GM21390 (cell line): ENCODE measurements around the gene TESK2.
"Not testable (repeated sequence)": the region's sequence is repeated elsewhere in the genome, so short reads cannot be mapped to it uniquely, and the experiment has no call there.

Source experiments
- ATAC-seq: cut with Tn5 transposase; IDR thresholded peaks from one replicate; pipeline ENCODE4 v1.9.1; 2021; ENCODE audit not compliant: unreplicated experiment

TESK2 gene

DNA sequence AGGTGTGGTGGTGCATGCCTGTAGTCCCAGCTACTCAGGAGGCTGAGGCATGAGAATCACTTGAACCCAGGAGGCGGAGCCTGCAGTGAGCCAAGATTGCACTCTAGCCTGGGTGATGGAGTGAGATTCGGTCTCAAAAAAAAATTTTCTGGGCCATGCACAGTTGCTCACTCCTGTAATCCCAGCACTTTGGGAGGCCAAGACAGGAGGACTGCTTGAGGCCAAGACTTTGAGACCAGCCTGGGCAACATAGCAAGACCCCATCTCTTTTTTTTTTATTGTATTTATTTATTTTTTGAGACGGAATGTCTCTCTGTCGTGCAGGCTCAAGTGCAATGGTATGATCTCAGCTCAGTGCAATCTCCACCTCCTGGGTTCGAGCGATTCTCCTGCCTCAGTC, 16.8 kb downstream of the TESK2 start:
- ATAC-seq, result not testable (repeated sequence)

DNA sequence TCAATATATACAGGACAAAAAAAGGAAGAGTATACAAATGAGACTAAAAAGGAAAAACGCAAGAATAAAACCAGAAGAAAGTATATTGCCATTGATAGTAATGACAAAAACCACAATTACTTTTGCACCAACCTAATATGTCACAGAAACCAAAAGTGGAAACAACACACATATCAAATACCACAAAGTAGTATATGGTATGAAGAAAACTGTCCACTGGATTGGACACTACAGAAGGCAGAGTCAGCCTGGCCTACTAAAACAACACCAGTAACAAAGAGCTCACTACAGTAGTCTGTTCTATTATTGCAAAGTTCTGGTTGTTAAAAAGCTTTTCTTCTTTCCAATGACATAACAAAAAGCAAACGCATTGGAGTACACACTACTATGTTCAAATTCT, 17.7 kb downstream of the TESK2 start:
- ATAC-seq, result peak; percentile 59

DNA sequence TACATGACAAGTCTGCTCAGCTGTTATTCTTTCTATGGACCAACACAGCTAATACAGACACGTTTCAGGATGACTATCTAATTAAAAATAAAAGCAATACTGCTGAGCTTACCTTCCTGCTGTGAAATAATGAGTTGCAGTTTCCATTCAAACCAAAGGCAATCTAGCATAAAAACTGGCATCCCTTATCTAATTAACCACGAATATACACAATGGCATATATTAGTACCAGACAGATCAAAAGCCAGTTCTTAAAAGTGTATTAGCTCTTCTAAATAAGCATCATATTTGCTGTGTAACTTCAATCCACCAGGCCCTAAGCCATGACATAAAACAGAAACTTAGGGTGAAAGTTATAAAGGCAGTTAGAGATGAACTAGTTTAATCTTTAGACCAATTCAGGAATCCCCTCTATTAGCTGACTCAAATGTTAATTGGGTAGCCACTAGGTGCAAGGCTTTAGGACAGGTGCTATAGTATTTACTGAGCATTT, 20.6 kb downstream of the TESK2 start:
- no peak for ATAC-seq

DNA sequence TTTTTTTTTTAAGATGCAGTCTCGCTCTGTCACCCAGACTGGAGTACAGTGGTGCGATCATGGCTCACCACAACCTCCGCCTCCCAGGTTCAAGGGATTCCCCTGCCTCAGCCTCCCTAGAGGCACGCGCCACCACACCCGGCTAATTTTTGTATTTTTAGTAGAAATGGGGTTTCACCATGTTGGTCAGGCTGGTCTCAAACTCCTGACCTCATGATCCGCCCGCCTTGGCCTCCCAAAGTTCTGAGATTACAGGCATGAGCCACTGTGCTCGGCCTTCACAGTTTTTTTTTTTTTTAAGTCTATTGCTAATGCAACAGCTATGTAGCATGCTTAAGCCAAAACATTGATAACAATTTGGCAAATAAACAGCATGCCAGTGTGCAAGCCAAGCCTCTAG, 23.6 kb downstream of the TESK2 start:
- peak; percentile 64 for ATAC-seq

DNA sequence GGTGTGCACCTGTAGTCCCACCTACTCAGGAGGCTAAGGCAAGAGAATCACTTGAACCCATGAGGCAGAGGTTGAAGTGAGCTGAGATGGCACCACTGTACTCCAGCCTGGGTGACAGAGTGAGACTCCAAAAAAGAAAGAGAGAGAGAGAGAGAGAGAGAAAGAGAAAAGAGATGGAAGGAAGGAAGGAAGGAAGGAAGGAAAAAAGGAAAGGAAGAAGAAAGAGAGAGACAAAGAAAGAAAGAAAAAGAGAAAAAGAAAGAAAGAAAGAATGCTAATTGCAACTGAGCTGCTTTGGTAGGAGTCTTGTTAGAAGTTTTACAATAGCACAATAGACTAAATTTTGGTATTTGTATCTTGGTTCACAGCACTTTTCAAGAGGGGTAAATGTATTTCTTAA, 25.7 kb downstream of the TESK2 start:
- ATAC-seq, result no peak

DNA sequence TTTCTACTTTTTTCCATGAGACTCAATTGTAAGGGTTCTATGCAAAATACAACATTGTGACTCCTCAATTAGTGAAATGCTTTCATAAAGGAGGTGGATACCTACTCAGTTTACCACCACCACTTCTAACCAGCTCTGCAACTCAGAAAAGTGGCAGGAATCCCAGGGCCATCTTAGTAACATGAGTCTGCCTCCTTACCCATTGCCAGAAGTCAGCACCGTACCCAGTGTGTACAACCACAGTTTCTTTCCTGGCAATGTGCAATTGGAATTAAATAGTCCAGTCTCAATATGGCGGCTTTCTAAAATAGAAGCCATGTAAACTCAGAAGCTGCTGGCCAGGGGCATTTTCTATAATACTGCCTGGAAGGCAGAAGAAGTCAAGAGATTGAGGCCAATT, 32.1 kb downstream of the TESK2 start:
- no peak for ATAC-seq

DNA sequence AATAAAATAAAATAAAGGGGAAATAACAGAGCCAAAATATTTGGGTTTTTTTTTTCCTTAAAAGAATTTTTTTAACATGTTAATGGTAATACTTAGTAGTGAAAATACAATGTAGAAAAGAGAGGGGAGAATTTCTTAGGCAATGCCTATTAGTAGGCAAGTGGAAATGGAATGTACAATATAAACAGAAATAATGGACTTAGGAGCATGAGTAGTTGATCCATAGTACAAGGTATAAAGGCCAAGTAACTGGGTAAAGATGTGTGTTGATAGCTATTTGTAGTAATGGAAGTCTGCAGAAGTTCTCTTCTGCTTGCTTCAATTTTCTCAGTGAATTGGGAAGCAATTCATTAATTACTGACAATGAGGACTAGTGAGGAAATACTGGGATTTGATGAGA, 34.4 kb downstream of the TESK2 start:
- no peak for ATAC-seq

DNA sequence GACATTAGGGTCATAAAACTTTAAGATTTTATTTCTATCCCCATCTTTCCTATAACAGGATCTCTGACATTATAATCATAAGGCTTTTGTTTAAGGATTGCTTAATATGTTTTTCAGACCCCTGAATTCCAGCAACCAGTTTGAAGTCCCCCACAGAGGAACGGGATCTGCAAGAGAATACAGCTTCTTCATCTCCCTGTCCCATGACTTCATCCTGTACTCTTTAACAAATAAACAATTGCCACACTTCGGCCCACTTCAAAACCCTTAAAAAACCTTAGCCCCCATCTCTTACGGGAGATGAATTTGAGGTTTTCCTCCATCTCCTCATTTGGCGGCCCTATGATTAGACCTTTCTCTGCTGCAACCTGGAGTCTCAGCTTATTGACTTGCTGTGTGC, 35.8 kb downstream of the TESK2 start:
- no peak for ATAC-seq

DNA sequence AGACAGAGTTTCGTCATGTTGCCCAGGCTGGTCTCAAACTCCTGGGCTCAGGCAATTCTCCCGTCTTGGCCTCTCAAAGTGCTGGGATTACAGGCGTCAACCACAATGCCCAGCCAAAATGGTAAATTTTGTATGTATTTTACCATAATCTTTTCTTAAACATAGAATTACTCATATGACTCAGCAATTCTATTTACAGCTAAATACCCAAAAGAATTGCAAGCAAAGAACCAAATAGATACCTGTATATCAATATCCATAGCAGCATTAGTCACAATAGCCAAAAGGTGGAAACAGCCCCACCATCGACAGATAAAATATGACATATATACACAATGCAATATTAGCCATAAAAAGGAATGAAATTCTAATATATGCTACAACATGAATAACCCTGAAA, 36.5 kb downstream of the TESK2 start:
- ATAC-seq, result no peak

DNA sequence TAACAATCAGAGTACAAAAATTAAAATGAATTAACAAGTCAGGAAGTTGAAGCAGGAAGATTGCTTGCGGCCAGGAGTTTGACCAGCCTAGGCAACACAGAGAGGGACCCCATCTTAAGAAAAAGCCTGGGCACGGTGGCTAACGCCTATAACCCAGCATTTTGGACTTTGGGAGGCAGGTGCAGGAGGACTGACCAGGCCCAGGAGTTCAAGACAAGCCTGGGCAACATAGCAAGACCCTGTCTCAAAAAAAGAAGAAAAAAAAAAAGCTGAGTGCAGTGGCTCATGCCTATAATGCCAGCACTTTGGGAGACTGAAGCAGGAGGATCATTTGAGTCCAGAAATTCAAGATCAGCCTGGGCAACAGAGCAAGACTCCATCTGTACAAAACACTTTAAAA, 38.5 kb downstream of the TESK2 start:
- ATAC-seq, result no peak

DNA sequence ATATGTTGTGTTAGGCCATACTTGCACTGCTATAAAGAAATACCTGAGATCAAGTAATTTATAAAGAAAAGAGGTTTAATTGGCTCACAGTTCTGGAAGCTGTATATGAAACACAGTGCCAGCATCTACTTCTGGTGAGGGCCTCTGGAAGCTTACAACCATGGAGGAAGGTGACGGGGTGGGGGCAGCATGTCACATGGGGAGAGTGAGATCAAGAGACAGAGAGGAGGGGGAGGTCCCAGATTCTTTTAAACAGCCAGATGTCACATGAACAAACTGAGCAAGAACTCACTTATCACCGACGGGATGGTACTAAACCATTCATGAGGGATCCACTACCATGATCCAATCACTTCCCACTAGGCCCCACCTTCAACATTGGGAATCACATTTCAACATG, 42.6 kb downstream of the TESK2 start:
- no peak for ATAC-seq

DNA sequence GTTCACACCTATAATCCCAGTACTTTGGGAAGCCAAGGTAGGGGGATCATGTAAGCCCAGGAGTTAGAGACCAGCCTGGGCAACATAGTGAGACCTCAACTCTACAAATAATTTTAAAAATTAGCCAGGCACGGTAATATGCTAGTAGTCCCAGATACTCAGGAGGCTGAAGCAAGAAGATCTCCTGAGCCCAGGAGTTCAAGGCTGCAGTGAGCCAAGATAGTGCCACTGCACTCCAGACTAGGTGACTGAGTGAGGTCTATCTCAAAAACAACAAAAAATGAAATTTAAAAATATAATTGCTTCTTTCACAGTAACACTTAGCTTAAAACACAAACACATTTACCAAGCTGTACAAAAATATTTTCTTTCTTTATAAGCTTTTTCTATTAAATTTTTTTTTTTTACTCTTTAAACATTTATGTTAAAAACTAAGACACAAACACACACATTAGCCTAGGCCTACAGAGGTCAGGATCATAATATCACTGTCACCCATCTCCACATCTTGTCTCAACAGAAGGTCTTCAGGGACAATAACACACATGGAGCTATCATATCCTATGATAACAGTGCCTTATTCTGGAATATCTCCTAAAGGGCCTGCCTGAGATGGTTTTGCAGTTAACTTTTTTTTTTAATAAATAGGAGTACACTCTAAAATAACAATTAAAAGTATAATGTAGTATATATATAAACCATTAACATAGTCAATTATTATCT, 43.9 kb downstream of the TESK2 start:
- no peak for ATAC-seq

DNA sequence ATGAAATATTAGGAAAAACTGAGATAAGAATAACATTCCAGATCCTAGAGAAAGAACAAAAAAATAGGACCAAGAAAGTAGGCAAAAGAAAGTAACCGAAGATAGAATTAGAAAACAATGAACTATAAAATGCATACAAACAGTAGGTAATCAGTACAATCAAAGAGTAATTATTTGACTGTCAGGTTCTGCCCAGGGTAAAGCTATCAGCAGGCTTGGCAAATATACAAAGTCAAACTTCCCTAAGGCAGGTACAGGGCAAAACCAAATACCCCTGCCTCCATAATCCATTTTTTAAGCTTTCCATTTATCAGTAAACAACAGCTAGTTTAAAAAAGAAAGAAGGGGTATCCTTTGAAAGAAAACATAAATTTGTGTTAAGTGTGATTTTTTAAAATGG, 44.4 kb downstream of the TESK2 start:
- no peak for ATAC-seq

DNA sequence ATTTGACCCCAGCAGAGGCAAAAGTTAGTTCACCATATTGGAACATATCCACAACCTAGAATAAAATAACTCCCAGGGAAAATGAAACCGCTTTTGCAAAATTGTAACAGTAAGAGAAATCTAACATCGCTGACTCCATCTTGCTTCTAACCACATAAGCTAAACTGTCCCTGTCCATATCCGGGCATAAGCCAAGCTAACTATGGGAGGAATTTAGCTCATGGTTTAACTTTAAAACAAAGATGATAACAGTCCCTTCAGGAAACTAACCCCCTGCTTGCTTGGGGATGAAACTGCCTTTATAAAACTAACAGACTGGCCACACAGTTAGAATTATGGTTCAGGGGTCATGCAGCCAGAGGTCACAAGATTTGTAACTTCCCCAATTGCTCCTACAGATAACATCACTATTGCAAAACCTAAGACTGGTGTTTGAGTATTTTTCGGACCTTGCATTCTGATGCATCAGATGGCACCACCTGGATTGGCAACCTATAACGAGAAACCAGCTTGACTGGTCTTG, 46.3 kb downstream of the TESK2 start:
- ATAC-seq, result no peak

DNA sequence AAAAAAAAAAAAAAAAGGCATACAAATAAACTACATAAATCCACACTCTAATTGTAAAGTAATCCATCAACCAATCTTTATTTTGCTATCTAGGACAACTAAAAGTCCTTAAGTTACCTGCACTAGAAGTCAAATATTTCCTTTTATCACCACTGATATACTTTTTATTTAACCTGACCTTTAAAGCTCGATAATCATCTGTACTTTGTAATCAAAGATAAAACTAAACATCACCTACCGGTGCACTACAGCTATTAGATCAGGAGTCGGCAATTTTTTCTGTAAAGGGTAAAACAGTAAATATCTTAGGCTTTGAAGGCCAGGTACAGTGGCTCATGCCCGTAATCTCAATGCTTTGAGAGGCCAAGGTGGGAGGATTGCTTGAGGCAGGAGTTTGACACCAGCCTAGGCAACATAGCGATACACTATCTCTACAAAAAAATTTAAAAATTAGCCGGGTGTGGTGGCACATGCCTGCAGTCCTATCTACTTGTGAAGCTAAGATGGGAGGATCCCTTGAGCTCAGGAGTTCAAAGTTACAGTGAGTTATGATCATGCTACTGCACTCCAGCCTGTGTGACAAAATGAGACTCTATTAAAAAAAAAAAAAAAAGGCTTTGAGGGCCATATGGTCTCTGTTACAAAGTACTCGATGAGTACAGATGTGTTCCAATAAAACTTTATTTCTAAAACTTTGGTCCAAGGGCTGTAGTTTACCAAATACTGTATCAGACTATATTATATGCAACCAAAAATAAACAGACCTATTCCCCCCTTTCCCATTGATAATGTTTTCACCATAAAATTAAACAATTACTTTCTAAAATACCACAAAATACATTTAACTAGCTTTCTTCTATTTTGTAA, 47.1 kb downstream of the TESK2 start:
- ATAC-seq, result no peak

DNA sequence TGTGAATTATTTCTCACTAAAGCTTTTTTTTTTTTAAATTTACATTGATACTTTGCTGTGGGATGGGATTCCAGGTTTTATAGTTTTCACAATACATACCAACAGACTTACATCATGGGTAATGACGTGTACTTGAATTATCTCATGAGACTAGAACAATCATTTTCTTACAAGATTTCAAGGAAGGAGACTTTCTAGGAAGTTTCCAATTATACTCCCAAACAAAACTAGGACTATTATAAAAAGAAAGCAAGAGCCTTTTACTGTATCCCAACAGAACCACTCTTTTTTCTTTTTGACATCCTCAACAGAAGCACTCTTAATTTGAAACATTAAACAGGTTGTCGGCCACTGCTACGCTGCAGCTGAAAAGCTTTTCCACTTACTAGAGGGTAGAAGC, 48.7 kb downstream of the TESK2 start:
- ATAC-seq, result no peak

DNA sequence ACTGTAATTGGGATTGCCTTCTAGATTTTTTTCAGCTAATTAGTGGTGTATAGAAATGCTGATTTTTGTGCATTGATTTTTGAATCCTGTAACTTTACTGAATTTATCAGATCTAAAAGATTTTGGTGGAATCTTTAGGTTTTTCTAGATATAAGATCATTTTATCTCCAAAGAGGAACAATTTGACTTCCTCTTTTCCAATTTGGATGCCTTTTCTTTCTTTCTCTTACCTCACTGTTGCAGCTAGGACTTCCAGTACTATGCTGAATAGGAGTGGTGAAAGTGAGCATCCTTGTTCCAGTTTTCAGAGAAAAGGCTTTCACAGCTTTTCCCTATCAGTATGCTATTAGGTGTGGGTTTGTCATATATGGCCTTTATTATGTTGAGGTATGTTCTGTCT, 53.6 kb downstream of the TESK2 start:
- ATAC-seq, result no peak

DNA sequence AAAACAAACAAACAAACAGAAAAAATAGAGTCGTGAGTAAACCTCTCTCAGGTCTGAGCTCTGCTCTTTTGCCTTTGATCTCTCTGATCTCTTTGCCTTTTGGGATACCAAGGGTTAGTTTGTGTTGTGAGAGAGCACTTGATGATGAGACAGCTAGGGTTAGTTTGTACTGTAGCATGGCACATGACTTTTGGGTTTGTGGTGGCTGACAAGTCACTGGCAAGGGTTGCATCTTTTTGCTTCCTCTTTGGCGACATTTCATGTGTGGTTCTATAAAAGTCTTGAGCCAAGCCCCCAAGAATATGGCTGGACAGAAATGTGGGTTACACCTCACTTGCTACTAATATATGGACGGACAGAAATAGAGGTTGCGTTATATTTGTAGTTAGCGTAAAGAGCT, 60.5 kb downstream of the TESK2 start:
- ATAC-seq, result no peak

DNA sequence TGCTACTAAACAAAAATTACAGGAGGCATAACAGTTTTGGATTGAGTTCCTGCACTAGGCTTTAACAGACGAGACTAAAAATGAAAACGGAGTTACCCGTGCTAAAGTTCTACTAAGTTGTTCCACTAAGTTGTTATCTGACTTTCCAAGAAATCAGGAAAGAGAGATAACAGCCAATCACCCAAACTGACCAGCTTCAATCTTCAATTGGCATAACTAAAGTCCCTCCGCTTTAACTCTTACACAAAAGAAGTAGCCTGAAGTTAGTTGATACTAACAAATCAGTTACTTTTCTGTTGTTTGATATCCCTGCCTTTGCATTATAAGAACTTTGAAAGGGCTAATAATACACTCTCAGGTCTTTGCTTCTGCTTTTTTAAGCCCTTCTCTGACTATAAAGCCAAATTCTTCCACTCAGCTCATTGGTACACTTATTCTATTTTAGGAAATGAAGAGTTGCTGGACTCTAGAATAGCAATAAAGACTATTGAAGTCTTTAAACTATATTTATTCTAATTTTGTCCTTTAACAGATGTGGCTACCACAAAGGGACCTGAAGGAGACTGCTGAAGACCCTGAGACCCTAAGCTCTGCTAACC, 61.3 kb downstream of the TESK2 start:
- no peak for ATAC-seq

DNA sequence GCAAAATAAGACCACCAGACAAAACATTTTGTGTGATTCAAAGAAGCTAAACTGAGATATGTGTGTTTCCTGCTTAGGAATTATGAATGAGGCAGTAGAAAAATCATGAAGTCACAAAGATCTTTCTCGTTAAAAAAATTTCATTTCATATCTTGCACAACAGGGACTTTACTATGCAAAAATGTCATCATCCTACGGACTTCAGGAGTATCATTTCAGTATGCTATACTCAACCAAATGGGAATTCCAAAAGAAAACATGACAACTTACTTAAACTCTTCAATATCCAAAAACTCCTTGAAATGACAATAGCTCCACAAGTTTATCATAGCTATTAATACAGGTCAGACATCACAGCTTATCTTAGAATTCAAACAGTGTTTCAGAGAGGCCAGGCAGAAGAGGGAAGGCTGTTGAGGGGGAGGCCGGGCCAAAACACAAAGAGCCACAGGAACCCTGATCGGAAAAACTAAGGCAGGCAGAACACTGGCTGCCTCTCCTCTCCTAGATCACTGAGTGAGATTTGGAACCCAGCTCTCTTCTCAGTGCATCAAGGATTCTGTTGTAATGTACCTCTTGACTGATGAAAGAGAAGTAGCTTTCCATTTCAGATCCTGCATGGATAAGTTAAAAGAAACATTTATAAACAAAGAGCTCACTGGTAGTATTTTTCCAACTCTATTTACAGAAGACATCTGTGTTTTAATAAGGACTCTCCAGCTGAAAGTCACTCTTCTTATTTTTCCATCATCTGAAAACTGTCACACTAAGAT, 66.9 kb downstream of the TESK2 start:
- no peak for ATAC-seq

DNA sequence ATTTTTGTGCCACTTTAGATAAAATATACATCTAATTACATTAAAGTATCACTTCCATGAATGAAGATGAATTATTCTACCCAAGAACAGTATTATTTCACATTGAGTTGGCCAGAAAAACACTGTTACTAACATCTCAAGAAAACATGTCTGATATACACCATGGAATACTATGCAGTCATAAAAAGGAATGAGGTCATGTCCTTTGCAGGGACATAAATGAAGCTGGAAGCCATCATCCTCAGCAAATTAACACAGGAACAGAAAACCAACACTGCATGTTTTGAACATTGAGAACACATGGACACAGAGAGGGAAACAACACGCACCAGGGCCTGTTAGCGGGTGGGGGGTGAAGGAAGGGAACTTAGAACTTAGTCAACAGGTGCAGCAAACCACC, 69.0 kb downstream of the TESK2 start:
- ATAC-seq, result no peak
